Hepatocyte (in vitro differentiated cells): ENCODE data around the gene DLG2. TPM values are rescaled to one million over a fixed set of nuclear protein-coding genes. Genes with fewer than 3 reads are reported as not detected.

Experiments
- DNase-seq: peaks from one replicate; pipeline ENCODE4 v3.0.0-alpha.2; 2016; ENCODE audit warnings: low spot score
- H2AFZ ChIP-seq: fragments of 200-600 bp; sonication (generic); 2 replicates; pipeline ENCODE4 v1.6.0; 2016; ENCODE audit warnings: antibody characterized with exemption, mild to moderate bottlenecking
- H3K27ac ChIP-seq: fragments of 200-600 bp; sonication (generic); 2 replicates; pipeline ENCODE4 v1.5.1; 2016; ENCODE audit warnings: mild to moderate bottlenecking
- H3K27me3 ChIP-seq: fragments of 200-600 bp; sonication (generic); 2 replicates; pipeline ENCODE4 v1.6.1; 2016
- H3K36me3 ChIP-seq: fragments of 200-600 bp; sonication (generic); replicated peaks from 2 replicates; pipeline ENCODE4 v1.5.1; 2016; ENCODE audit warnings: low read depth; ENCODE audit not compliant: insufficient read depth
- H3K4me1 ChIP-seq: fragments of 200-600 bp; sonication (generic); 2 replicates; pipeline ENCODE4 v1.5.1; 2016; ENCODE audit warnings: mild to moderate bottlenecking, moderate library complexity; ENCODE audit not compliant: insufficient read depth
- H3K4me2 ChIP-seq: fragments of 200-600 bp; sonication (generic); 2 replicates; pipeline ENCODE4 v1.6.0; 2016
- H3K4me3 ChIP-seq: fragments of 200-600 bp; sonication (generic); 2 replicates; pipeline ENCODE4 v1.5.1; 2016; ENCODE audit warnings: mild to moderate bottlenecking
- H3K79me2 ChIP-seq: fragments of 200-600 bp; sonication (generic); 2 replicates; pipeline ENCODE4 v1.6.0; 2017; ENCODE audit warnings: mild to moderate bottlenecking
- H3K9me2 ChIP-seq: fragments of 200-600 bp; sonication (generic); replicated peaks from 2 replicates; pipeline ENCODE4 v1.6.0; 2017; ENCODE audit warnings: mild to moderate bottlenecking; ENCODE audit not compliant: insufficient read depth
- H3K9me3 ChIP-seq: fragments of 200-600 bp; sonication (generic); 2 replicates; pipeline ENCODE4 v1.5.1; 2016; ENCODE audit warnings: low read depth, mild to moderate bottlenecking
- H4K20me1 ChIP-seq: fragments of 200-600 bp; sonication (generic); 2 replicates; pipeline ENCODE4 v1.6.0; 2016; ENCODE audit warnings: mild to moderate bottlenecking; ENCODE audit not compliant: insufficient read depth, poor library complexity, severe bottlenecking
- EZH2 ChIP-seq: fragments of 200-600 bp; sonication (generic); IDR thresholded peaks from 2 replicates; pipeline ENCODE4 v1.6.1; 2016; ENCODE audit warnings: antibody characterized with exemption, mild to moderate bottlenecking, borderline replicate concordance
- EZH2phosphoT487 ChIP-seq: fragments of 200-600 bp; sonication (generic); IDR thresholded peaks from one replicate; pipeline ENCODE4 v1.6.1; 2018; ENCODE audit warnings: antibody characterized with exemption, mild to moderate bottlenecking, low read depth, moderate library complexity; ENCODE audit not compliant: unreplicated experiment, severe bottlenecking
- WGBS: methylation state at CpG from one replicate; pipeline ENCODE4 v1.1.6; 2016; ENCODE audit warnings: low lambda C conversion rate; ENCODE audit errors: missing lambda C conversion rate; 5-methylcytosine and 5-hydroxymethylcytosine counted together
- polyA plus RNA-seq: library from polyadenylated mRNA; unstranded; fragments of >200 nt; fragmentation: Nextera tagmentation; extraction: Ambion mirVana; gene quantifications from 2 replicates; pipeline ENCODE4 v1.2.1, GENCODE V29; 2016
- total RNA-seq: library from RNA; depleted of rRNA; stranded (reverse); fragments of >200 nt; gene quantifications from 2 replicates; pipeline ENCODE4 v1.2.3, GENCODE V29; 2014
- TF ChIP-seq, protein P1 (sequence below): fragments of 200-600 bp; sonication (generic); IDR thresholded peaks from 2 replicates; pipeline ENCODE4 v1.5.1; 2016; ENCODE audit warnings: antibody characterized with exemption, mild to moderate bottlenecking; ENCODE audit not compliant: poor library complexity

DLG2 gene
- total and polyA plus RNA-seq, 2 experiments from 2014 or later = 2.6 to 6.8 TPM

GRCh38 chr11:84691830-84692229 is 935.3 kb downstream of the DLG2 start:
- 64% methylated on average over 4 of the region's 4 CpGs for WGBS
- DNase-seq = no peak
- no peak overlapping the region for H3K4me2 ChIP-seq
- H2AFZ ChIP-seq = no peak overlapping the region
- H3K4me1 ChIP-seq = no peaks in the 10 kb centered on the region
- no peak overlapping the region for H3K4me3 ChIP-seq
- H3K27me3 ChIP-seq = no peaks in the 10 kb centered on the region
- TF ChIP-seq EZH2 (no peak), EZH2phosphoT487 (no peak)
- TF ChIP-seq, protein P1, sequence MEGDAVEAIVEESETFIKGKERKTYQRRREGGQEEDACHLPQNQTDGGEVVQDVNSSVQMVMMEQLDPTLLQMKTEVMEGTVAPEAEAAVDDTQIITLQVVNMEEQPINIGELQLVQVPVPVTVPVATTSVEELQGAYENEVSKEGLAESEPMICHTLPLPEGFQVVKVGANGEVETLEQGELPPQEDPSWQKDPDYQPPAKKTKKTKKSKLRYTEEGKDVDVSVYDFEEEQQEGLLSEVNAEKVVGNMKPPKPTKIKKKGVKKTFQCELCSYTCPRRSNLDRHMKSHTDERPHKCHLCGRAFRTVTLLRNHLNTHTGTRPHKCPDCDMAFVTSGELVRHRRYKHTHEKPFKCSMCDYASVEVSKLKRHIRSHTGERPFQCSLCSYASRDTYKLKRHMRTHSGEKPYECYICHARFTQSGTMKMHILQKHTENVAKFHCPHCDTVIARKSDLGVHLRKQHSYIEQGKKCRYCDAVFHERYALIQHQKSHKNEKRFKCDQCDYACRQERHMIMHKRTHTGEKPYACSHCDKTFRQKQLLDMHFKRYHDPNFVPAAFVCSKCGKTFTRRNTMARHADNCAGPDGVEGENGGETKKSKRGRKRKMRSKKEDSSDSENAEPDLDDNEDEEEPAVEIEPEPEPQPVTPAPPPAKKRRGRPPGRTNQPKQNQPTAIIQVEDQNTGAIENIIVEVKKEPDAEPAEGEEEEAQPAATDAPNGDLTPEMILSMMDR = no peak
- no peak overlapping the region for H3K27ac ChIP-seq
- no peaks in the 10 kb centered on the region for H3K9me3 ChIP-seq
- no peaks in the 10 kb centered on the region for H4K20me1 ChIP-seq
- no peaks in the 10 kb centered on the region for H3K79me2 ChIP-seq
- no peaks in the 10 kb centered on the region for H3K36me3 ChIP-seq
- H3K9me2 ChIP-seq = no peaks in the 10 kb centered on the region

DNA sequence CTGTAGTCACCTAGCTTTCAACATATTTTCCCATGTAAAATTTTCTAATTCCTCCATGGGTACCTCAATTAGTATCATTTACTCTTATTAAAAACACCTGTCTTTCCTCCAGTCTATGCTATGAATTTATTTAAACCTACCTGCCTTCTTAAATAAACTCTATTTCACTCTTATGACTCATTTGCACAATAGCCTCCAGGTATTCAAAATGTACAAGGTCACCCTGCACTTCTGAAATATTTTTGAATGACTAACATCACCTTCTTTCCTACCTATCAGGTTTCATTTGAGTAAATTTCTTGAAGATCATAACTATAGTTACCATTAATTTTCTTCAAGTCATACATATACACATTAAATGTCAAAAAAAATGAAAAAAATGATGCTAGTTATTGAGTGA is 939.7 kb downstream of the DLG2 start:
- Histone ChIP-seq H3K27me3 (no peaks in the 10 kb centered on the region), H3K9me2 (no peaks in the 10 kb centered on the region), H3K27ac (no peak overlapping the region), H3K36me3 (no peaks in the 10 kb centered on the region), H3K4me2 (no peak overlapping the region), H3K9me3 (no peaks in the 10 kb centered on the region), H3K4me3 (no peak overlapping the region), H3K4me1 (no peaks in the 10 kb centered on the region), H4K20me1 (no peaks in the 10 kb centered on the region), H2AFZ (no peak overlapping the region), H3K79me2 (no peaks in the 10 kb centered on the region)
- no peak for DNase-seq
- TF ChIP-seq EZH2phosphoT487 (no peak), EZH2 (no peak)
- TF ChIP-seq, protein P1 = no peak

GRCh38 chr11:84686716-84687115 is 940.4 kb downstream of the DLG2 start:
- no peaks in the 10 kb centered on the region for H4K20me1 ChIP-seq
- no peak for DNase-seq
- no peaks in the 10 kb centered on the region for H3K79me2 ChIP-seq
- no peaks in the 10 kb centered on the region for H3K4me1 ChIP-seq
- no peak for TF ChIP-seq EZH2phosphoT487
- no peak for TF ChIP-seq EZH2
- TF ChIP-seq, protein P1 = no peak
- H2AFZ ChIP-seq = no peak overlapping the region
- 91% methylated on average over 1 of the region's 1 CpG for WGBS
- no peak overlapping the region for H3K27ac ChIP-seq
- no peaks in the 10 kb centered on the region for H3K9me2 ChIP-seq
- no peak overlapping the region for H3K4me3 ChIP-seq
- no peaks in the 10 kb centered on the region for H3K36me3 ChIP-seq
- H3K27me3 ChIP-seq = no peaks in the 10 kb centered on the region
- H3K9me3 ChIP-seq = no peaks in the 10 kb centered on the region
- H3K4me2 ChIP-seq = no peak overlapping the region

DNA sequence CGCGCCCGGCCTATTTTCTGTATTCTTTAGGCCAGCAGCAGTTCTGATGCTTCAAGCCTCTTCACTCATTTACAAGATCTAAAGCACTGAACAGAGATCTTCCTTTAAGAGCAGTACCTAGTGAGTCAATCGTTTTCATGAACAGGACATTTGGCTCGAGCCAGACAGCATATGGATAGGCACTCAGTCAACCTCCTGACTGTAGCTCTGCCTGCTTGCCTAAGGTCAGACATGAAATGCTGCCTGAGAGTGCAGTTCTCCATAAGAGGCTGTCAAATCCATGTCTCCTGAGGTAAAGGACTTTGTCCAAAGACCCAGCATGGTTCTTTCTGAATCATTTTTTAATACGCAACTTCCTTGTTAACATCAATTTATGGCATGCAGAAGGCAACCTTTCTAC is 941.2 kb downstream of the DLG2 start:
- Histone ChIP-seq H2AFZ (no peak overlapping the region), H3K27ac (no peak overlapping the region), H3K4me1 (no peaks in the 10 kb centered on the region), H3K4me3 (no peak overlapping the region), H3K27me3 (no peaks in the 10 kb centered on the region), H4K20me1 (no peaks in the 10 kb centered on the region), H3K4me2 (no peak overlapping the region), H3K79me2 (no peaks in the 10 kb centered on the region), H3K9me3 (no peaks in the 10 kb centered on the region), H3K36me3 (no peaks in the 10 kb centered on the region), H3K9me2 (no peaks in the 10 kb centered on the region)
- no peak for DNase-seq
- WGBS = 91% methylated on average over 6 of the region's 6 CpGs
- TF ChIP-seq EZH2phosphoT487 (no peak), EZH2 (no peak)
- TF ChIP-seq, protein P1 = no peak
